K562 (cell line): ENCODE results near the gene PTPRR.

Experiments
- CTCF ChIP-seq, 3 experiments: IDR thresholded peaks in 2 of 3; conservative IDR thresholded peaks in 1 of 3; 2 replicates each; pipeline ENCODE4 v1.5.1; 2011 to 2012; ENCODE audit warnings: low read length in 3 of 3, mild to moderate bottlenecking in 3 of 3, control low read depth in 2 of 3, improper control_type of control experiment in 1 of 3, inconsistent platforms in 1 of 3, low read depth in 1 of 3, mixed read lengths in 1 of 3, moderate library complexity in 1 of 3; ENCODE audit not compliant: insufficient read depth in 2 of 3
- EP300 ChIP-seq: IDR thresholded peaks from 2 replicates; pipeline ENCODE4 v1.6.1; 2012; ENCODE audit warnings: low read length, improper control_type of control experiment
- RFX5 ChIP-seq: IDR thresholded peaks from 2 replicates; pipeline ENCODE4 v1.6.1; 2011; ENCODE audit warnings: low read depth, mild to moderate bottlenecking, improper control_type of control experiment, low read length
- SIN3B ChIP-seq: fragments of 450-650 bp; IDR thresholded peaks from 2 replicates; pipeline ENCODE4 v1.6.1; 2017; ENCODE audit warnings: low read depth, mild to moderate bottlenecking, moderate library complexity
- TOE1 ChIP-seq, 2 experiments: fragments of 450-650 bp in 1 of 2; sonication (generic) in 1 of 2; formaldehyde crosslinking in 1 of 2; IDR thresholded peaks; 2 replicates each; pipeline versions ENCODE4 v1.7.1 to v1.8.0; 2016 to 2022; ENCODE audit warnings: borderline replicate concordance in 2 of 2, mild to moderate bottlenecking in 2 of 2, antibody characterized with exemption in 1 of 2, inconsistent platforms in 1 of 2, low read depth in 1 of 2, missing genetic modification reagents in 1 of 2, moderate library complexity in 1 of 2
- YY1 ChIP-seq, 3 experiments: IDR thresholded peaks; 2 replicates each; pipeline ENCODE4 v1.6.1; 2011; ENCODE audit warnings: low read length in 2 of 3, mild to moderate bottlenecking in 2 of 3, moderate library complexity in 2 of 3, borderline replicate concordance in 1 of 3, control low read depth in 1 of 3, low read depth in 1 of 3; ENCODE audit not compliant: insufficient read depth in 3 of 3, insufficient replicate concordance in 2 of 3, control insufficient read depth in 1 of 3, insufficient read length in 1 of 3; ENCODE audit errors: extremely low read depth in 1 of 3
- TF ChIP-seq, protein P1 (sequence below): fragments of 450-650 bp; IDR thresholded peaks from 2 replicates; pipeline ENCODE4 v1.6.1; 2017; ENCODE audit warnings: antibody characterized with exemption, mild to moderate bottlenecking

- TF ChIP-seq EP300: no peak
- no peak for TF ChIP-seq CTCF (IDR thresholded peaks at IDR 0.05 in 2 of 3, conservative IDR thresholded peaks at IDR 0.05 in 1 of 3; ENCODE audit: insufficient read depth in 2 of 3, low read depth in 1 of 3, low read length in 3 of 3)
- no peak for TF ChIP-seq RFX5
- TF ChIP-seq SIN3B: no peak
- no peak for TF ChIP-seq YY1 (IDR thresholded peaks at IDR 0.05; ENCODE audit: borderline replicate concordance in 1 of 3, control insufficient read depth in 1 of 3, extremely low read depth in 1 of 3, insufficient read depth in 3 of 3, insufficient read length in 1 of 3, insufficient replicate concordance in 2 of 3, low read depth in 1 of 3, low read length in 2 of 3)
- TF ChIP-seq, protein P1, sequence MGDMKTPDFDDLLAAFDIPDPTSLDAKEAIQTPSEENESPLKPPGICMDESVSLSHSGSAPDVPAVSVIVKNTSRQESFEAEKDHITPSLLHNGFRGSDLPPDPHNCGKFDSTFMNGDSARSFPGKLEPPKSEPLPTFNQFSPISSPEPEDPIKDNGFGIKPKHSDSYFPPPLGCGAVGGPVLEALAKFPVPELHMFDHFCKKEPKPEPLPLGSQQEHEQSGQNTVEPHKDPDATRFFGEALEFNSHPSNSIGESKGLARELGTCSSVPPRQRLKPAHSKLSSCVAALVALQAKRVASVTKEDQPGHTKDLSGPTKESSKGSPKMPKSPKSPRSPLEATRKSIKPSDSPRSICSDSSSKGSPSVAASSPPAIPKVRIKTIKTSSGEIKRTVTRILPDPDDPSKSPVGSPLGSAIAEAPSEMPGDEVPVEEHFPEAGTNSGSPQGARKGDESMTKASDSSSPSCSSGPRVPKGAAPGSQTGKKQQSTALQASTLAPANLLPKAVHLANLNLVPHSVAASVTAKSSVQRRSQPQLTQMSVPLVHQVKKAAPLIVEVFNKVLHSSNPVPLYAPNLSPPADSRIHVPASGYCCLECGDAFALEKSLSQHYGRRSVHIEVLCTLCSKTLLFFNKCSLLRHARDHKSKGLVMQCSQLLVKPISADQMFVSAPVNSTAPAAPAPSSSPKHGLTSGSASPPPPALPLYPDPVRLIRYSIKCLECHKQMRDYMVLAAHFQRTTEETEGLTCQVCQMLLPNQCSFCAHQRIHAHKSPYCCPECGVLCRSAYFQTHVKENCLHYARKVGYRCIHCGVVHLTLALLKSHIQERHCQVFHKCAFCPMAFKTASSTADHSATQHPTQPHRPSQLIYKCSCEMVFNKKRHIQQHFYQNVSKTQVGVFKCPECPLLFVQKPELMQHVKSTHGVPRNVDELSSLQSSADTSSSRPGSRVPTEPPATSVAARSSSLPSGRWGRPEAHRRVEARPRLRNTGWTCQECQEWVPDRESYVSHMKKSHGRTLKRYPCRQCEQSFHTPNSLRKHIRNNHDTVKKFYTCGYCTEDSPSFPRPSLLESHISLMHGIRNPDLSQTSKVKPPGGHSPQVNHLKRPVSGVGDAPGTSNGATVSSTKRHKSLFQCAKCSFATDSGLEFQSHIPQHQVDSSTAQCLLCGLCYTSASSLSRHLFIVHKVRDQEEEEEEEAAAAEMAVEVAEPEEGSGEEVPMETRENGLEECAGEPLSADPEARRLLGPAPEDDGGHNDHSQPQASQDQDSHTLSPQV: no peak
- no peak for TF ChIP-seq TOE1 (IDR thresholded peaks at IDR 0.05; ENCODE audit: borderline replicate concordance)
- no peak for TF ChIP-seq TOE1 (CRISPR knock-in tag; IDR thresholded peaks at IDR 0.05; ENCODE audit: borderline replicate concordance, low read depth)
Measured at GRCh38 chr12:70933133-70933532, 12.6 kb upstream of the PTPRR start.
